IMR-90 (cell line): ENCODE results near the gene DRAP1. TPM values are rescaled to one million over a fixed set of nuclear protein-coding genes. Genes with fewer than 3 reads are reported as not detected.

Experiments used
- ATAC-seq: fragments of 200-7000 bp; cut with Tn5 transposase; 2 replicates; pipeline ENCODE4 v1.9.1; 2020; ENCODE audit warnings: low read depth, mild to moderate bottlenecking, moderate library complexity
- BruUV-seq: library from RNA; stranded (reverse); fragments of 400-500 nt; replicated peaks from 2 replicates; lab custom pipeline; 2021; lab: Mats Ljungman, UMichigan
- CTCF ChIA-PET: fragments of 300-600 bp; formaldehyde crosslinking; extraction: SDS; loops from one replicate; lab custom pipeline; 2021; ENCODE audit warnings: antibody characterized with exemption; lab: Yijun Ruan, JAX
- POLR2A ChIA-PET: fragments of 300-600 bp; sonication (Branson Sonifier 250); formaldehyde crosslinking; loops from one replicate; lab custom pipeline; 2022; ENCODE audit warnings: antibody characterized with exemption; ENCODE audit not compliant: unreplicated experiment; lab: Charles Lee
- DNase-seq: peaks from one replicate; pipeline ENCODE4 v3.0.0; 2013
- H2AFZ ChIP-seq: replicated peaks from 2 replicates; pipeline ENCODE3; 2013; ENCODE audit warnings: low read length, mild to moderate bottlenecking; ENCODE audit not compliant: poor library complexity
- H2AK5ac ChIP-seq: 2 replicates; pipeline ENCODE4 v1.6.1; 2013; ENCODE audit warnings: low read depth, low read length, inconsistent platforms
- H2AK9ac ChIP-seq: replicated peaks from 2 replicates; pipeline ENCODE3; 2013; ENCODE audit warnings: mild to moderate bottlenecking, low read depth, low read length, moderate library complexity; ENCODE audit not compliant: poor library complexity
- H2BK120ac ChIP-seq: 2 replicates; pipeline ENCODE4 v1.6.1; 2013; ENCODE audit warnings: low read depth, low read length, inconsistent platforms
- H2BK15ac ChIP-seq: 3 replicates; pipeline ENCODE4 v1.6.1; 2013; ENCODE audit warnings: low read depth, low read length, inconsistent platforms
- H2BK20ac ChIP-seq: 2 replicates; pipeline ENCODE4 v1.6.1; 2013; ENCODE audit warnings: low read depth, mild to moderate bottlenecking, inconsistent platforms, low read length, moderate library complexity
- H2BK5ac ChIP-seq: 2 replicates; pipeline ENCODE4 v1.6.1; 2013; ENCODE audit warnings: mild to moderate bottlenecking, low read depth, low read length, inconsistent platforms; ENCODE audit not compliant: poor library complexity, severe bottlenecking
- H3K14ac ChIP-seq: replicated peaks from 2 replicates; pipeline ENCODE4 v1.6.1; 2013; ENCODE audit warnings: low read depth, low read length, inconsistent platforms
- H3K18ac ChIP-seq: 2 replicates; pipeline ENCODE4 v1.6.1; 2013; ENCODE audit warnings: low read depth, low read length, control low read depth
- H3K23ac ChIP-seq: 2 replicates; pipeline ENCODE4 v1.6.1; 2013; ENCODE audit warnings: low read depth, low read length, inconsistent platforms
- H3K27ac ChIP-seq: 2 replicates; pipeline ENCODE4 v1.5.1; 2013; ENCODE audit warnings: mild to moderate bottlenecking, control low read depth, low read length; ENCODE audit not compliant: insufficient read depth
- H3K27me3 ChIP-seq: 2 replicates; pipeline ENCODE4 v1.6.1; 2013; ENCODE audit warnings: low read length; ENCODE audit not compliant: control insufficient read depth, insufficient read depth
- H3K36me3 ChIP-seq: 2 replicates; pipeline ENCODE4 v1.6.1; 2013; ENCODE audit warnings: low read length, mixed read lengths; ENCODE audit not compliant: control insufficient read depth, insufficient read depth
- H3K4ac ChIP-seq: 2 replicates; pipeline ENCODE4 v1.6.1; 2013; ENCODE audit warnings: low read depth, low read length, inconsistent platforms
- H3K4me1 ChIP-seq: 2 replicates; pipeline ENCODE4 v1.6.1; 2013; ENCODE audit warnings: low read length, mixed read lengths; ENCODE audit not compliant: control insufficient read depth, insufficient read depth
- H3K4me2 ChIP-seq: 2 replicates; pipeline ENCODE4 v1.6.1; 2013; ENCODE audit warnings: low read depth, mild to moderate bottlenecking, control low read depth, low read length, moderate library complexity
- H3K4me3 ChIP-seq: 2 replicates; pipeline ENCODE4 v1.5.1; 2013; ENCODE audit warnings: low read depth, mild to moderate bottlenecking, control low read depth, low read length, moderate library complexity; ENCODE audit not compliant: insufficient read depth
- H3K56ac ChIP-seq: 2 replicates; pipeline ENCODE4 v1.6.1; 2013; ENCODE audit warnings: low read length, inconsistent platforms; ENCODE audit not compliant: insufficient read depth; ENCODE audit errors: extremely low read depth
- H3K79me1 ChIP-seq, 2 experiments: 2 replicates each; pipeline ENCODE4 v1.6.1; 2013; ENCODE audit warnings: low read length in 2 of 2, inconsistent platforms in 1 of 2, low read depth in 1 of 2
- H3K9ac ChIP-seq: 2 replicates; pipeline ENCODE4 v1.6.1; 2013; ENCODE audit warnings: low read depth, low read length, control low read depth
- H3K9me1 ChIP-seq: 2 replicates; pipeline ENCODE4 v1.6.1; 2013; ENCODE audit warnings: low read length, inconsistent platforms; ENCODE audit not compliant: insufficient read depth
- H3K9me3 ChIP-seq: 2 replicates; pipeline ENCODE4 v1.6.1; 2013; ENCODE audit warnings: low read length; ENCODE audit not compliant: control insufficient read depth, insufficient read depth
- H4K20me1 ChIP-seq: 2 replicates; pipeline ENCODE4 v1.6.1; 2013; ENCODE audit warnings: low read length, inconsistent platforms; ENCODE audit not compliant: insufficient read depth
- H4K5ac ChIP-seq: 2 replicates; pipeline ENCODE4 v1.6.1; 2013; ENCODE audit warnings: mild to moderate bottlenecking, low read depth, low read length, control low read depth
- H4K8ac ChIP-seq, 2 experiments: 2 replicates each; pipeline ENCODE4 v1.6.1; 2013; ENCODE audit warnings: low read depth in 2 of 2, low read length in 2 of 2, control low read depth in 1 of 2, inconsistent platforms in 1 of 2
- H4K91ac ChIP-seq: 2 replicates; pipeline ENCODE4 v1.6.1; 2013; ENCODE audit warnings: low read depth, low read length, inconsistent platforms; ENCODE audit not compliant: insufficient read depth
- BHLHE40 ChIP-seq: fragments of 150-350 bp; IDR thresholded peaks from 2 replicates; pipeline ENCODE4 v1.6.1; 2016; ENCODE audit warnings: mild to moderate bottlenecking, low read depth, low read length
- CEBPB ChIP-seq: IDR thresholded peaks from 2 replicates; pipeline ENCODE4 v1.6.1; 2012; ENCODE audit warnings: low read depth, low read length, improper control_type of control experiment
- CHD1 ChIP-seq: IDR thresholded peaks from 2 replicates; pipeline ENCODE4 v1.6.1; 2012; ENCODE audit warnings: low read depth, low read length, improper control_type of control experiment
- CTCF ChIP-seq: conservative IDR thresholded peaks from 2 replicates; pipeline ENCODE4 v1.5.1; 2012; ENCODE audit warnings: mild to moderate bottlenecking, low read depth, low read length, improper control_type of control experiment
- MAFK ChIP-seq: IDR thresholded peaks from 2 replicates; pipeline ENCODE4 v1.6.1; 2012; ENCODE audit warnings: low read depth, low read length, improper control_type of control experiment
- POLR2A ChIP-seq: IDR thresholded peaks from 2 replicates; pipeline ENCODE4 v1.6.1; 2012; ENCODE audit warnings: mild to moderate bottlenecking, low read depth, low read length
- RAD21 ChIP-seq: IDR thresholded peaks from 2 replicates; pipeline ENCODE4 v1.6.1; 2012; ENCODE audit warnings: low read length, improper control_type of control experiment
- SMC3 ChIP-seq: fragments of 150-350 bp; IDR thresholded peaks from 2 replicates; pipeline ENCODE4 v1.6.1; 2016; ENCODE audit warnings: low read depth, mild to moderate bottlenecking, antibody characterized with exemption, low read length, moderate library complexity
- WGBS, 2 experiments: methylation state at CpG; one replicate each; pipeline versions ENCODE4 v1.1.5 to v1.1.7; 2013; ENCODE audit warnings: missing lambda C conversion rate in 2 of 2; ENCODE audit not compliant: insufficient read length in 1 of 2; ENCODE audit errors: extremely low coverage in 2 of 2; 5-methylcytosine and 5-hydroxymethylcytosine counted together
- dilution Hi-C: fragments of 300-500 bp; cut with HindIII; formaldehyde crosslinking; loops from one replicate; pipeline ENCODE4 v1.14.3; 2018; ENCODE audit warnings: low sequenced_read_pairs; ENCODE audit not compliant: unreplicated experiment
- in situ Hi-C: fragments of 300-500 bp; cut with MboI; formaldehyde crosslinking; loops from 3 replicates; pipeline ENCODE4 v1.14.3; 2019; ENCODE audit warnings: low sequenced_read_pairs, inconsistent platforms, mixed read lengths
- intact Hi-C: fragments of 100-400 bp; cut with micrococcal nuclease; formaldehyde crosslinking; loops from 2 replicates; pipeline ENCODE4 v1.10.0; 2022
- polyA plus RNA-seq, 3 experiments: library from polyadenylated mRNA; depleted of rRNA; stranded (reverse); fragments of >200 nt; gene quantifications; 2 replicates each; pipeline ENCODE4 v1.2.3, GENCODE V29; 2012; ENCODE audit warnings: low replicate concordance in 1 of 3
- total RNA-seq: library from RNA; depleted of rRNA; stranded (reverse); fragments of >200 nt; gene quantifications from 2 replicates; pipeline ENCODE4 v1.2.3, GENCODE V29; 2012

DRAP1 gene
- total and polyA plus RNA-seq, 2 of the 4 experiments (the other 2 are of a cell fraction), result 237 to 344 TPM

GRCh38 chr11:65947133-65947532 lies 27.9 kb downstream of the DRAP1 start:
- dilution Hi-C loops (no loop called here), intact Hi-C loops (no loop called here), in situ Hi-C loops (no loop called here)
- H2AK5ac ChIP-seq, result no peak overlapping the region
- no peak overlapping the region for H3K4me2 ChIP-seq
- TF ChIP-seq BHLHE40 (no peak), MAFK (no peak), SMC3 (no peak), CHD1 (no peak), POLR2A (no peak), RAD21 (no peak), CEBPB (no peak), CTCF (no peak)
- H3K9me3 ChIP-seq, result no peaks in the 10 kb centered on the region
- H3K4me1 ChIP-seq, result no peaks in the 10 kb centered on the region
- no peak overlapping the region for H2BK20ac ChIP-seq
- H3K23ac ChIP-seq, result no peak overlapping the region
- ChIA-PET POLR2A (no interaction called here), CTCF (interaction anchor here (1.1 kb wide), 1 partner anchor 59 kb away, joined by 3 read pairs; the partner anchor contains the start of gene FIBP)
- H3K4me3 ChIP-seq, result no peak overlapping the region
- no peak overlapping the region for H4K8ac ChIP-seq
- H2BK5ac ChIP-seq, result no peak overlapping the region
- H2AK9ac ChIP-seq, result no peak overlapping the region
- H3K56ac ChIP-seq, result no peak overlapping the region
- no peak overlapping the region for H3K27ac ChIP-seq
- no peaks in the 10 kb centered on the region for H3K36me3 ChIP-seq
- no peak overlapping the region for H3K4ac ChIP-seq
- H4K5ac ChIP-seq, result no peak overlapping the region
- H3K27me3 ChIP-seq, result peaks cover 3% of the 10 kb centered on the region; the same call in 1 of the 2 replicates
- BruUV-seq, result no TSS peak
- H4K20me1 ChIP-seq, result no peaks in the 10 kb centered on the region
- peaks cover 0 to 5% of the 10 kb centered on the region in 2 experiments; a peak in 1 of 4 replicates for H3K79me1 ChIP-seq
- WGBS, 2 experiments, result 61% methylated on average over 5 of the region's 13 CpGs; no CpG with 5 or more reads in 1 of the 2 experiments
- H3K18ac ChIP-seq, result no peak overlapping the region
- H2AFZ ChIP-seq, result peak overlapping the region; percentile 14
- H3K14ac ChIP-seq, result no peak overlapping the region
- no peak overlapping the region for H2BK120ac ChIP-seq
- DNase-seq, result no peak
- H3K9me1 ChIP-seq, result peaks cover 4% of the 10 kb centered on the region
- no peak overlapping the region for H2BK15ac ChIP-seq
- no peak overlapping the region for H4K91ac ChIP-seq
- no peak for ATAC-seq
- H3K9ac ChIP-seq, result no peak overlapping the region
